GM12865 (cell line): ENCODE measurements around the gene STIP1.

Experiments used
- DNase-seq: peaks from one replicate; pipeline ENCODE4 v3.0.0; 2010; ENCODE audit warnings: low read depth
- H3K4me3 ChIP-seq: 2 replicates; pipeline ENCODE4 v1.5.1; 2011; ENCODE audit warnings: mild to moderate bottlenecking, low read depth, low read length, control low read depth
- CTCF ChIP-seq: IDR thresholded peaks from 2 replicates; pipeline ENCODE4 v1.5.1; 2011; ENCODE audit warnings: low read length, control low read depth, low read depth, inconsistent platforms; ENCODE audit not compliant: insufficient read depth; ENCODE audit errors: missing control alignments

Gene STIP1

GRCh38 chr11:64185693-64186491, at the start of gene STIP1:
STIP1 (plus strand) TSS chr11:64186171; CDS start chr11:64186262, 91 bp downstream.
- peak; percentile 34 for TF ChIP-seq CTCF
- DNase-seq = peak; percentile 100
- H3K4me3 ChIP-seq = peak within 1 kb of the TSS; percentile 71

GRCh38 chr11:64136765-64137441, 49.1 kb upstream of the STIP1 start:
- TF ChIP-seq CTCF = no peak
- DNase-seq = no peak
- no peak overlapping the region for H3K4me3 ChIP-seq

- TF ChIP-seq CTCF = no peak
These were observed 47.6 kb upstream of the STIP1 start for GRCh38 chr11:64138398-64138797.

GRCh38 chr11:64139049-64139448, 46.9 kb upstream of the STIP1 start:
- TF ChIP-seq CTCF = no peak
- no peak for DNase-seq
- H3K4me3 ChIP-seq = no peak overlapping the region

More at GRCh38 chr11:64138398-64138797, 47.6 kb upstream of the STIP1 start:
- no peak for DNase-seq
- H3K4me3 ChIP-seq = no peak overlapping the region

GRCh38 chr11:64140082-64140481, 45.9 kb upstream of the STIP1 start:
- no peak for DNase-seq
- no peak overlapping the region for H3K4me3 ChIP-seq
- TF ChIP-seq CTCF = no peak

- DNase-seq = no peak
- no peak overlapping the region for H3K4me3 ChIP-seq
- no peak for TF ChIP-seq CTCF
These were observed 44.7 kb upstream of the STIP1 start for GRCh38 chr11:64141081-64141783.
